Ovary (tissue), 3 donors: ENCODE measurements around the gene GOLT1A.

Experiments used
- CTCF ChIP-seq, 3 donors: fragments of 450-650 bp in 2 of 3; fragments of 200-600 bp in 1 of 3; IDR thresholded peaks; one replicate each; pipeline versions ENCODE4 v1.5.1 to v1.8.0; 2016 to 2022; ENCODE audit warnings: antibody characterized with exemption in 3 of 3, mild to moderate bottlenecking in 1 of 3
- EP300 ChIP-seq: sonication (generic); formaldehyde crosslinking; IDR thresholded peaks from one replicate; pipeline ENCODE4 v1.6.1; 2017; ENCODE audit warnings: antibody characterized with exemption
- POLR2A ChIP-seq: fragments of 450-650 bp; IDR thresholded peaks from one replicate; pipeline ENCODE4 v1.6.1; 2017; ENCODE audit warnings: antibody characterized with exemption, mild to moderate bottlenecking, moderate library complexity
- donor health status: DM: no; HTN: no; CAD: no.

- no peak for TF ChIP-seq POLR2A
- no peak for TF ChIP-seq EP300
- no peak for TF ChIP-seq CTCF (IDR thresholded peaks at IDR 0.05)
Measured at GRCh38 chr1:204221271-204221670, 7.5 kb upstream of the GOLT1A start.
